SIG-M5 treated with dmso at 0.1 percent for 504 hours (cell line): ENCODE measurements around the gene USP34.
A peak's percentile ranks its signal among the peaks of the same experiment; 100 is the strongest.
"Not testable (repeated sequence)": the region's sequence is repeated elsewhere in the genome, so short reads cannot be mapped to it uniquely, and the experiment has no call there.

Experiments
- DNase-seq: peaks from one replicate; lab custom pipeline; 2025; ENCODE audit not compliant: unreplicated experiment; lab: John Stamatoyannopoulos, UW

Gene USP34

DNA sequence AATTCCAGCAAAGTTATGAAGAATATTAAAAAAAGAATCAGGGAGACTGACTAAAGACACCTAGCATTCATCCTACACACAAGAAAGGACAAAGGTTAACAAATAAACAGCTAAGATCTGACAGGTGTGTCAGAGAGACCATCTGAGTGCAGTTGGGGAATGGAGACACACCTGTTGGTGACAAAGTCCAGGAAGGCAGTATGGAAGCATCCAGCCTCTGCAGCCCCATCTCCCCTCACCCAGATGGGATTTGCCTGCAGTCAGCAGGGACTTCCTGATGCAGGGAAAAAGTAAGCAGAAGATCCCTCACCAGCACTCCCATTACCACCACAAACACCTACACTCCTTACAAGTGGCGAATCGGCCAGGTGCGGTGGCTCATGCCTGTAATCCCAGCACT, 37.9 kb downstream of the USP34 start:
- no peak for DNase-seq

GRCh38 chr2:61431345-61431744, 39.5 kb downstream of the USP34 start:
- no peak for DNase-seq

DNA sequence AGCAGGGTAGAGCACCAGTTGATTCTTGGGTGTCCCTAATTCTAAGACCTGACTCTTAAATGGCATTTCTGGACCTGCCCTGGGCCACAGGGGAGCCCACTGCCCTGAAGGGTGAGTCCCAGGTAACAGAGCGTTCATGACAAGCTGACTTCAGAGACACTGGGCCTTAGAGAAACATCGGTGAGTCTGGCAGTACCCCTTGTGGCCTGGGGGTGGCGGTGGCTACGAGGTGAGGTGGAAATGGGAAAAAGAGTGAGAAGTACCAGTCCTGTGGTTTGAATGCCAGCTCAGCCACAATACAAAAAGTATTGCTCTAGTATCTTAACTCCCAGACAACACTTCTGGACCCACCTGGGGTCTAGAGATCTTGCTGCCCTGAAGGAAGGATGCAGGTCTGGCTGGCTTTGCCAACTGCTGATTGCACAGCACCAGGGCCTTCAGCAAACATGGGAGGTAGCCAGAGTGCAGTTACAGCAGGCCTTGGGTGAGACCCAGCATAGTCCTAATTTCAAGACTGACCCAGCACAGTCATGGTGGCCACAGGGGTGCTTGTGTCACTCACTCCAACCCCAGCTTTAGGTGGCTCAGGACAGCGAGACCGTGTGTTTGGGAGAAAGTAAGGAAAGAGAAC, 44.5 kb downstream of the USP34 start:
- DNase-seq: peak; percentile 81

DNA sequence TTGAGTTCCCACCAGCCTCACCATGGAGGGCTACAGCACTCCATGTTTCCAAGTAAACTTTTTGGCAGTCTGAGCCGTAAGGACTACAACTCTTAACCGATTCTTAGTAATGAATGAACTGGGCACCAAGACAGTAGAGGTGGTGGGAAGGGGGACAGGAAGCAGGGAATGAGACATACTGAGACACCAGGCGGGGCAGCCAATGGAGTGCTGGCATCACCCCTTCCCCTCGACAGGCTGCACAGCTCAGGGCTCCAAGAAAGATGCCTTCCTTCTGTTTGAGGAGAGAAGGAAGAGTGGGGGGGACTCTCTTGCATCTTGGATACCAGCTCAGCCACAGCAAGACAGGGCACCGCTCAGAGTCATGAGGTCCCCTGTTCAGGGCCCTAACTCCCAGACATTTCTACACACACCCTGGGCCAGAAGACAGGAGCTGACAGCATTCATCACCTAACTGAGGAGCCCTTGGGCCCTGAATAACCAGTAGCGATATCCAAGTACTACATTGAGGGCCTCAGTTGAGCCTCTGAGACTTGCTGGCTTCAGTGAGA, 45.2 kb downstream of the USP34 start:
- DNase-seq: no peak

DNA sequence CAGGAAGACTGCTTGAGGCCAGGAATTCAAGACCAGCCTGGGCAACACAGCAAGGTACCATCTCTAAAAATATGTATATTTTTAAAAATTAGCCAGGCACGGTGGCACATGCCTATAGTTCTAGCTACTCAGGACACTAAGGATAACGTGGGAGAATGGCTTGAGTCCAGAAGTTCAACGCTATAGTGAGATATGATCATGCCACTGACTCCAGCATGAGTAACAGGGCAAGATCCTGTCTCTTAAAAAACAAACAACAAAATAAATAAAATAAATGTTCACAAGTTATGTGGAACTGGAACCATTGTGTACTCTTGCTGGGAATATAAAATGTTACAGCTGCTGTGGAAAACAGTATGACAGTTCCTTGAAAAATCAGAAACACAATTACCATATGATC, 47.2 kb downstream of the USP34 start:
- no peak for DNase-seq

DNA sequence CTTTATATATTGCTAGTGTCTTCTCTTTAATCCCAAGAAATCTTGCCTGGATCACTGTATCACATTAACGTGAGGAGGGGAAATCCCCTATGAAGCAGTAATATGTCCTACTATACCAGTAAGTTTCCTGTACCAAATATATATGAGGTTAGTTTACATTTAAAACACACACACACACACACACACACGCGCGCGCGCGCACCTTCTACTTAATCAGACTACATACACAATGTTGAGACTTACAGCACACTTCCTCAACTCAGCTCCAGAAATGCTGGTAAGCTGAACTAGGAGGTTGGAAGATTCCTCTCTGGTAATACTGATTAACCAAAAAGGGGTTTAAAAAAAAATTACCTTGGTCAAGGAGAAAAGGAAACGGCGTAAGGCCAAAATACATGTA, 49.3 kb downstream of the USP34 start:
- no peak for DNase-seq

- no peak for DNase-seq
Observed at GRCh38 chr2:61420991-61421544, 49.8 kb downstream of the USP34 start.

DNA sequence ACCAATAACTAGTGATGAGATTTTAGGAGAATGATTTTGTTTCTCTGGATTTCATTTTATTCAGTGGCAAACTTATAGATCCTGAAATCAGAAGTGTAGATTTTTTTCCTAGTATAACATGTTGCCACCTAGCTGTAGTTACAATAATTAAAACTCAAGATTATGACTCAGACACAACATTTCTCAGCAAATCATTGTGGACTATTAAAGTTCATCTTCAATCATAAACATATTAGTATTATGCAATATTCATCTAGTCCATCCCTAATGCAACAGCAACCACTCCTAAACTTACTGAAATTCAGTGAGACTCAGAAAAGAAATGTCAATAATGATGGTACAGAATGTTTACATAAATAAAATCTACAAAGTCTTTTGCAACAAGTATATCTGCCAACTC, 51.3 kb downstream of the USP34 start:
- no peak for DNase-seq

DNA sequence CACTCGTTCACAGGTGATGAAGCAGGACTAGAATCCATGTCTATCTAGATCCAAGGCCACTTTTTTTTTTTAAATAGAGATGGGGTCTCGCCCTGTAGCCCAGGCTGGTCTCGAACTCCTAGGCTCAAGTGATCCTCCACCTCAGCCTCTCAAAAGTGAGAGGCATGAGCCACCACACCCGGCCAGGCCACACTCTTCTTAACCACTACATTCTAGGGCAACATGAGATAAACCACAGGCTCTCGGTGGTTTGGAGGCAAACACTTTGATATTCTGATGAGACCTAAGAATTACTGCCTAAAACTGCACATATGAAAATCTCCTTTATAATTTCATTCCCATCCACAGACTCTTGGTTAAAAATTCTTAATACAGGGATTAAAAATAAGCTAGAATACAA, 51.8 kb downstream of the USP34 start:
- no peak for DNase-seq

DNA sequence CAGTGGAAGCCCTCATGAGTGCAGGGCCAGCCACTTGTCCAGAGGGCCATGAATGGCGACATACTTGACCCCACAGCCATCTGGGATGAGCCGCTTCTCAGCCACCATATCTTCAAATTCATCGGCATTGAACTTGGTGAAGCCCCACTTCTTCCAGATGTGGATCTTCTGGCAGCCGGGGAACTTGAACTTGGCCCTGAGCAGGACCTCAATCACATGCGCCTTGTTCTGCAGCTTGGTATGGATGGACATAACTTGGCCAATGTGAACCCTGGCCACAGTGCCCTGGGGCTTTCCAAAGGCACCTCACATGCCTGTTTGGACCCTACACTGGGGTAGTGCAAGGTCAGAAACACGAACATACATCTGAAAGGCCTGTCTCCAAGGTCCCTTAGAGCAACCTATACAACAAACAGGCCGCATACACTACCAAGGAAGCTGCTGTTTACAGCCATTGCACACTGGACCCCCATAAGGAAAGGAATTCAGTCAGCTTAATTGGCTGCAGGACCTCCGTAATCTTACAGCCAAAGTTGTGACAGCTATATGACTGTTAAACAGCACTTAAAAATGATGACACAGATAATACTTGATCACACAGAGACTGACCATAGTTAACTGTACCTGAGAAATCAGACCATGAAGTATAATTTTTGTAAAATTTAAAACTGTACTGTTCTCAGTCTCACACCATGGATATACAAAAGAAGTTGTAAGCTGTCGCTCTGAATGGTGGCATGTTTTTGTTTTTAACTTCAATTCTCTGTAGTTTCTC, 53.8 kb downstream of the USP34 start:
- no peak for DNase-seq

GRCh38 chr2:61415265-61415664, 55.6 kb downstream of the USP34 start:
- no peak for DNase-seq

DNA sequence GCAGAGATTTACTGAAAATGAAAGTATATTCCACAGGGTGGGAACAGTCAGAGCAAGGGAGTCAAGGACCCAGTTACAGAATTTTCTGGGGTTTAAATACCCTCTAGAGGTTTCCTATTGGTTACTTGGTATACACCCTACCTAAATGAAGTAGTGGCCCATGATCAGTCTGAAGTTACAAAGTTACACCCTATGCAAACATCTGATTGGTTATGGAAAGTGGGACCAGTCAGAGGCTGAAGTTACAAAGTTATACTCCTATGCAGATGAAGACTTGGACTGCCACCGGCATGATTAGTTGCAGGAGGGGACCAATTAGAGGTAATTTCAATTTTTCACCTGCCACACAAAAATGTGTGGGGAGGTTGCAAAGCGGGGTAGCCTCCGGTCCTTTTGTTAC, 56.2 kb downstream of the USP34 start:
- DNase-seq: no peak

GRCh38 chr2:61411109-61411508, 59.8 kb downstream of the USP34 start:
- DNase-seq: no peak

DNA sequence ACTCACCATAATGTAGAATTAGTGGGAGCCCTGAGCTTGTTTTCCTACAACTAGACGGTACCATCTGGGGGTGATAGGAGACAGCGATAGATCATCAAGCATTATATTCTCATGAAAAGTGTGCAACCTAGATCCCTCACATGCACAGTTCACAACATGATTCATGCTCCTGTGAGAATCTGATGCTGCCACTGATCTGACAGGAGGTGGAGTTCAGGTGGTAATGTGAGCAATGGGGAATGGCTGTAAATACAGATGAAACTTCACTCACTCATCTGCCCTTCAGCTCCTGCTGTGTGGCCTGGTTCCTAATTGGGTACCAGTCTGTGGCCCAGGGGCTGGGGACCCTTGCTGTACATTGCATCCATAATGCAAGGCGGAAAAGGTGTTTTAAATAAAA, 60.7 kb downstream of the USP34 start:
- no peak for DNase-seq

DNA sequence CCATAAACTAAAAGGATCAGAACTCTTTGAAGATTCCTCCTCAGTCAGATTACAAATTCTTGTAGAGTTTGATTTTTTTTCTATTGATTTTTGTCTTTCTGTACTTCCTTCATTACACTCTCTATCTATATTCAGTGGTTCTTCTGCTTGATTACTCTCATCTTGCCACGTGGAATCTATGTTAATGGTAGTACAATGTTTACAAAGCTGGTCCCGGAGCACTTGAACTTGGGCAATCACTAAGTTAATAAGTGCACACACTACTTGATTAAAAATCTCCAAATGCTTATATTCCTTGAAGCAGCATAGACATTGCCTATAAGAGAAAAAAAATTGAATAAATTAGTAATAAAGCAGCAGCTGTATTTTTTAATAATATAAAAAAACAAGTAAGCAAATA, 65.1 kb downstream of the USP34 start:
- DNase-seq: no peak

DNA sequence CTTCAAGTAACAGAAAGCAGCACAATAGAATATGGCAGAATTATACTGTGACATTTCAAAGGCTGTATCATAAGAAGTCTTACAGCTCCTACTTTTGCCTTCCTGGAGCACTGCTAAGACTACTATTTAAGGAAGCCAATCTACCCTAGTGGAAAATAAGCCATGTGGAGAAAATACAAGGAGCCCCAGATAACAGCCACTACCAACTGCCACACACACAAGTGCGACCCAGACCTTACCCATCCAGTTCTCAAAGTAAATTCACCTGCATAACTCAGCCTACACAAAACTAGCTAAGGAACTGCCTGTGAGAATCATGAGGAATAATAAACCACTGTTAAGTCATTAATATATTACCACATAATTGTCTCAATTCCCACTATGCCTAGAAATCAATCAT, 66.4 kb downstream of the USP34 start:
- no peak for DNase-seq

- DNase-seq: no peak
Observed at GRCh38 chr2:61398413-61398812, 72.5 kb downstream of the USP34 start.

- no peak for DNase-seq
Observed at GRCh38 chr2:61396005-61396404, 74.9 kb downstream of the USP34 start.

GRCh38 chr2:61387588-61387987, 83.3 kb downstream of the USP34 start:
- not testable (repeated sequence) for DNase-seq

GRCh38 chr2:61380882-61381197, 90.0 kb downstream of the USP34 start:
- not testable (repeated sequence) for DNase-seq

GRCh38 chr2:61380056-61380881, 90.6 kb downstream of the USP34 start:
- no peak for DNase-seq

GRCh38 chr2:61379521-61379920, 91.4 kb downstream of the USP34 start:
- DNase-seq: no peak
